Endothelial cell of coronary artery (primary cell): ENCODE measurements around the gene SH3PXD2B. TPM values are rescaled to one million over a fixed set of nuclear protein-coding genes. Genes with fewer than 3 reads are reported as not detected.

ENCODE experiments used
- total RNA-seq: library from RNA; depleted of rRNA; stranded (reverse); fragments of >200 nt; gene quantifications from 2 replicates; pipeline ENCODE4 v1.2.3, GENCODE V29; 2014

Gene SH3PXD2B
- total RNA-seq, result 19.5 and 21.9 TPM in 2 replicates

DNA sequence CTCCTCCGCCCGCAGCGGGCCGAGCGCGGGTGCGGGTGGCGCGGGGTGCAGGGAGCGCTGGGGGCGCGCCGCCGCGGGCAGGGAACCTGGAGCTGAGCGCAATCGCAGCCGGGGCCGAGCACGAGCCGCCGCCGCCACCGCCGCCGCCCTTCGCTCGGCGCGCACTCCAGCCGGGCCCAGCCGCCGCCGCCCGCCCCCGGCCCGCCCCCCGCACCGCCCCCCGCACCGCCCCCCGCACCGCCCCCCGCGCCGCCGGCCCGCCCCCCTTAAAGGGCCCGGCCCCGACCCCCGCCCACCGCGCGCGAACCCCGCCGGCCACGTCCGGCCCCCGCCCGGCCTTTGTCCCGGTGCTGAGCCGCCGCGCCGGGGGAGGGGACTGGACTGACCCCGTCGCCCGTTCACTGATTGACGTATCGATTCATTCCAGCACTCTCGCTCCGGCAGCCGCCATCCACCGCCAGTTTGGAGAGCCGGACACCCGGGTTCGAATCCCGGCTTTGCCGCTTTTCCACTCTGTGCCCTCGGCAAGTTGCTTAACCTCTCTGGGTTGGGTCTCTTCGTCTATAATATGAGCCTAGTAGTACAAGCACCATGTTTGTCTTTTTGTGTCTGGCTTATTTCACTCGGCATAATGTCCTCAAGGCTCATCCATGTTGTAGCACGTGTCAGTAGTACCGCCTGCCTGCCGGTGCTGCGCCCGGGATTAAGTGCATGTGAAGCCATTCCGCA, at the start of gene SH3PXD2B:
SH3PXD2B (minus strand) TSS at position 168 of the 729 bp plus-strand sequence. CDS start 173 bp downstream, outside the sequence.

DNA sequence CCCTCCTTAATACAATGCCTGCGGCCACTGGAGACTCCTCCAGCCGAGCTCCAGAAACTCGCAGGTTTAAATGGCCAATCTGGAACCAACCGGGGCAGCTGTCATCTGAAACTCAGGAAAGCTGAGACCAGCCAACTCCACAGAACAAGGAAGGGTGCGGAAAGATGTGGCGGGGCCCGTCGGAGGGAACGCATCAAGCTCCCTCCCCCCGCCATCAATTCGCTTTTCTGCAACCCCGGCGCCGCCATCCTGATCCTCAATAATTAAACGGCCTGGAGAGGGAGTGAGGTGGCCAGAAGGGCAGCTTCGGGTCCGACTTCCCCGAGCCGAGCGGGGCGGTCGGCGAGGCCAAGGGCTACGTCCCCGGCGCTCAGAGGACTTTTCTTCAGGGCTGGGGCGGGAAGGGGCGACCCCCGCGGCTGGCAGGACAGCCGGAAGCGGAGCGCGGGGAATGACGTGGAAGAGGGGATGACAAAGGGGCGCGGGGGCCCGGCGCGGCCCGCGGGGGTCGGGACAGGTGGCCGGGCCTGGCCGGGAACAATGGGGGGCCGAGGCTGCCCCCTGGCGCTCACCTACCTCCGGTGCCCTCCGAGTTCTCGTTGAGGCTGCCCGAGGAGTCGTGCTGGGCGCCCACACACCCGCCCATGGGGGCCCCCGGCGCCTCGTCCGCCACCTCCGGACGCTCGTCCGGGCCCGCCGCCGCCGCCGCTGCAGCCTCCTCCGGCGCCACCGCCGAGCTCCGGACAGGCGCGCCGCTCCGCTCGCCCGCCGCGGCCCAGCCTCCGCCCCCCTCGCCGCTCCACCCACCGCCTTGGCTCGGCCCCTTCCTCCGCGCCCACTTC, 171.1 kb downstream of the SH3PXD2B start, which contains the start of gene UBTD2:
UBTD2 (minus strand) TSS at position 745 of the 842 bp plus-strand sequence; CDS start at position 646, 99 bp downstream.

Other genes starting within 250 kb of the SH3PXD2B start
- 21.1 and 23.5 TPM in 2 replicates for gene UBTD2, start 170.8 kb downstream of the SH3PXD2B start, total RNA-seq
- 0.36 and 0.94 TPM in 2 replicates for gene NEURL1B, start 186.7 kb upstream of the SH3PXD2B start, total RNA-seq